ENCODE measurements around the gene TFF2. TPM values are rescaled to one million over a fixed set of nuclear protein-coding genes. Genes with fewer than 3 reads are reported as not detected.

The TFF2 gene
- total RNA-seq, 4 donors from 2014 or later = 0.68 TPM; not detected in 3

GRCh38 chr21:42315296-42315891 lies 35.4 kb downstream of the TFF2 start, which contains the start of gene TFF3:
Gene TFF3, minus strand, starts transcription at chr21:42315409. Its CDS starts 35 bp downstream, at chr21:42315374.
- 29 to 42% methylated on average over 3 to 15 of the region's 15 CpGs for WGBS, 2 donors (ENCODE audit: low coverage in 1 of 2)
- Histone ChIP-seq H3K36me3 (no peaks in the 10 kb centered on the region), H3K27ac (peak within 1 kb of the TSS; percentile 79 to 87 (median 84)), H3K4me1 (peaks cover 9 to 64% (median 37%) of the 10 kb centered on the region in 4 donors), H3K27me3 (no peaks in the 10 kb centered on the region), H3K9me3 (no peaks in the 10 kb centered on the region), H3K4me3 (peak within 1 kb of the TSS in 3 of 4 donors; percentile 6 to 36 (median 28))
- TF ChIP-seq POLR2A (IDR thresholded peaks at IDR 0.05) (peak; percentile 82), POLR2AphosphoS5 (IDR thresholded peaks at IDR 0.05) (peak; percentile 56 to 75 (median 63)), CTCF (IDR thresholded peaks at IDR 0.05) (no peak)
- intact Hi-C loops (cut with DNase I; ENCODE audit: low total_unique reads) = no loop called here
- DNase-seq = peak; percentile 70
- in situ Hi-C loops (cut with MboI; ENCODE audit: low pct_ligation_motif_present in 1 of 4, low pct_unique_long_range_greater_than_20kb in 1 of 4, low sequenced_read_pairs in 3 of 4) = loop anchor here in 1 of 4 donors (25.0 kb wide), 1 partner anchor 247 kb away; no protein-coding TSS in a partner anchor

- 48% methylated on average over 6 of the region's 6 CpGs; no CpG with 5 or more reads in 1 of the 2 donors for WGBS, 2 donors (ENCODE audit: low coverage in 1 of 2)
- H3K27me3 ChIP-seq = no peaks in the 10 kb centered on the region
- DNase-seq = peak; percentile 59
- peak overlapping the region in 3 of 4 donors; percentile 6 to 36 (median 28) for H3K4me3 ChIP-seq
- H3K9me3 ChIP-seq = no peaks in the 10 kb centered on the region
- H3K4me1 ChIP-seq = peaks cover 15 to 70% (median 39%) of the 10 kb centered on the region in 4 donors
- TF ChIP-seq EP300 (IDR thresholded peaks at IDR 0.05; ENCODE audit: low read depth) = no peak
- TF ChIP-seq POLR2AphosphoS5 (IDR thresholded peaks at IDR 0.05) = no peak
- TF ChIP-seq POLR2A (IDR thresholded peaks at IDR 0.05) = no peak
- TF ChIP-seq CTCF (IDR thresholded peaks at IDR 0.05) = no peak
- in situ Hi-C loops (cut with MboI; ENCODE audit: low pct_ligation_motif_present in 1 of 4, low pct_unique_long_range_greater_than_20kb in 1 of 4, low sequenced_read_pairs in 3 of 4) (loop anchor here in 1 of 4 donors (25.0 kb wide), 1 partner anchor 248 kb away; no protein-coding TSS in a partner anchor), intact Hi-C loops (cut with DNase I; ENCODE audit: low total_unique reads) (no loop called here)
- no peaks in the 10 kb centered on the region for H3K36me3 ChIP-seq
- peak overlapping the region; percentile 79 to 87 (median 84) for H3K27ac ChIP-seq
Observed at GRCh38 chr21:42314616-42315295, 36.0 kb downstream of the TFF2 start.

GRCh38 chr21:42313501-42313969 lies 37.3 kb downstream of the TFF2 start:
- Histone ChIP-seq H3K4me1 (peaks cover 18 to 77% (median 41%) of the 10 kb centered on the region in 4 donors), H3K27ac (peak overlapping the region; percentile 79 to 87 (median 84)), H3K9me3 (no peaks in the 10 kb centered on the region), H3K36me3 (no peaks in the 10 kb centered on the region), H3K4me3 (peak overlapping the region in 3 of 4 donors; percentile 6 to 36 (median 28)), H3K27me3 (peaks cover 8% of the 10 kb centered on the region)
- in situ Hi-C loops (cut with MboI; ENCODE audit: low pct_ligation_motif_present in 1 of 4, low pct_unique_long_range_greater_than_20kb in 1 of 4, low sequenced_read_pairs in 3 of 4) (loop anchor here in 1 of 4 donors (25.0 kb wide), 1 partner anchor 249 kb away; no protein-coding TSS in a partner anchor), intact Hi-C loops (cut with DNase I; ENCODE audit: low total_unique reads) (no loop called here)
- TF ChIP-seq POLR2AphosphoS5 (IDR thresholded peaks at IDR 0.05) (peak in 1 of 3 donors; percentile 13), CTCF (IDR thresholded peaks at IDR 0.05) (no peak), EP300 (IDR thresholded peaks at IDR 0.05; ENCODE audit: low read depth) (no peak), POLR2A (IDR thresholded peaks at IDR 0.05) (no peak)
- peak; percentile 66 for DNase-seq
- 46 to 50% methylated on average over 2 to 11 of the region's 13 CpGs for WGBS, 2 donors (ENCODE audit: low coverage in 1 of 2)

- intact Hi-C loops (cut with DNase I; ENCODE audit: low total_unique reads) = no loop called here
- Histone ChIP-seq H3K36me3 (no peaks in the 10 kb centered on the region), H3K27me3 (peaks cover 11% of the 10 kb centered on the region), H3K4me1 (peaks cover 18 to 71% (median 38%) of the 10 kb centered on the region in 4 donors), H3K27ac (peak overlapping the region; percentile 79 to 87 (median 84)), H3K4me3 (peak overlapping the region in 3 of 4 donors; percentile 5 to 36 (median 28)), H3K9me3 (no peaks in the 10 kb centered on the region)
- in situ Hi-C loops (cut with MboI; ENCODE audit: low pct_ligation_motif_present in 1 of 4, low pct_unique_long_range_greater_than_20kb in 1 of 4, low sequenced_read_pairs in 3 of 4) = loop anchor here in 1 of 4 donors (25.0 kb wide), 1 partner anchor 250 kb away; no protein-coding TSS in a partner anchor
- TF ChIP-seq POLR2A (IDR thresholded peaks at IDR 0.05) (no peak), EP300 (IDR thresholded peaks at IDR 0.05; ENCODE audit: low read depth) (no peak), CTCF (IDR thresholded peaks at IDR 0.05) (no peak), POLR2AphosphoS5 (IDR thresholded peaks at IDR 0.05) (peak in 1 of 3 donors; percentile 30)
- 61% methylated on average over 15 of the region's 16 CpGs; no CpG with 5 or more reads in 1 of the 2 donors for WGBS, 2 donors (ENCODE audit: low coverage in 1 of 2)
- DNase-seq = no peak
Observed at GRCh38 chr21:42312626-42313104, 38.1 kb downstream of the TFF2 start.

All from transverse colon (tissue), 4 donors.